ENCODE measurements around the gene ARF1. TPM values are rescaled to one million over a fixed set of nuclear protein-coding genes. Genes with fewer than 3 reads are reported as not detected.

Gene ARF1
- total and polyA plus RNA-seq, 2 of the 8 experiments (the other 6 are each of a cell fraction or from before 2014, with no cell fraction given) = 265 to 471 TPM

DNA sequence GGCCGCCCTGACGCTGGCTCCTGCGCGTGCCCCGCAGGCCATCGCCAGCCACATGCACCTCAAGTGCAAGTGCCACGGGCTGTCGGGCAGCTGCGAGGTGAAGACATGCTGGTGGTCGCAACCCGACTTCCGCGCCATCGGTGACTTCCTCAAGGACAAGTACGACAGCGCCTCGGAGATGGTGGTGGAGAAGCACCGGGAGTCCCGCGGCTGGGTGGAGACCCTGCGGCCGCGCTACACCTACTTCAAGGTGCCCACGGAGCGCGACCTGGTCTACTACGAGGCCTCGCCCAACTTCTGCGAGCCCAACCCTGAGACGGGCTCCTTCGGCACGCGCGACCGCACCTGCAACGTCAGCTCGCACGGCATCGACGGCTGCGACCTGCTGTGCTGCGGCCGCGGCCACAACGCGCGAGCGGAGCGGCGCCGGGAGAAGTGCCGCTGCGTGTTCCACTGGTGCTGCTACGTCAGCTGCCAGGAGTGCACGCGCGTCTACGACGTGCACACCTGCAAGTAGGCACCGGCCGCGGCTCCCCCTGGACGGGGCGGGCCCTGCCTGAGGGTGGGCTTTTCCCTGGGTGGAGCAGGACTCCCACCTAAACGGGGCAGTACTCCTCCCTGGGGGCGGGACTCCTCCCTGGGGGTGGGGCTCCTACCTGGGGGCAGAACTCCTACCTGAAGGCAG is 23.4 kb upstream of the ARF1 start:
- Histone ChIP-seq H3K18ac (ENCODE audit: extremely low read depth, low read length) (no peak overlapping the region), H2BK12ac (ENCODE audit: low read depth, low read length) (no peak overlapping the region), H4K8ac (ENCODE audit: extremely low read depth, insufficient read depth, low read length) (no peak overlapping the region; the same call in 1 of the 2 replicates), H3K23me2 (ENCODE audit: low read depth, low read length) (peaks cover 2% of the 10 kb centered on the region; the same call in 1 of the 2 replicates), H3K4me2 (ENCODE audit: insufficient read depth in 1 of 2, low read depth in 2 of 2, low read length in 2 of 2) (peak overlapping the region; percentile 65 to 94), H2BK5ac (ENCODE audit: low read depth, low read length) (no peak overlapping the region), H2AK5ac (ENCODE audit: low read depth, low read length) (no peak overlapping the region), H2BK120ac (replicated peaks; ENCODE audit: low read depth, low read length) (no peak overlapping the region), H3K23ac (ENCODE audit: insufficient read length) (no peak overlapping the region), H3K79me1 (ENCODE audit: low read depth, low read length) (no peaks in the 10 kb centered on the region), H3K4me3 (ENCODE audit: extremely low read depth in 1 of 4, insufficient read depth in 2 of 4, low read depth in 3 of 4, low read length in 4 of 4) (peak overlapping the region; percentile 14 to 74 (median 26); a peak in 5 of 8 replicates), H4K5ac (ENCODE audit: insufficient read length, low read depth, low read length) (no peak overlapping the region), H3K14ac (ENCODE audit: insufficient read length) (no peak overlapping the region), H4K20me1 (replicated peaks in 1 of 2; ENCODE audit: control insufficient read depth in 1 of 2, insufficient read depth in 2 of 2, low read length in 2 of 2) (no peaks in the 10 kb centered on the region), H2AFZ (ENCODE audit: low read length) (no peak overlapping the region), H2BK20ac (ENCODE audit: low read length) (no peak overlapping the region), H4K91ac (replicated peaks; ENCODE audit: insufficient read length, low read length) (no peak overlapping the region), H2BK15ac (ENCODE audit: low read length) (no peak overlapping the region), H3K9ac (replicated peaks in 1 of 4; ENCODE audit: extremely low read depth in 1 of 4, low read depth in 3 of 4, low read length in 3 of 4) (no peak overlapping the region), H3K56ac (replicated peaks; ENCODE audit: insufficient read length, low read depth, low read length) (no peak overlapping the region), H3K36me3 (ENCODE audit: control insufficient read depth in 2 of 4, insufficient read depth in 4 of 4, low read length in 3 of 4) (no peaks in the 10 kb centered on the region), H3K9me3 (ENCODE audit: insufficient read depth in 2 of 2, low read depth in 1 of 2, low read length in 1 of 2) (no peaks in the 10 kb centered on the region), H3K27ac (ENCODE audit: low read depth, low read length) (no peak overlapping the region), H3K4ac (replicated peaks; ENCODE audit: insufficient read length, low read depth, low read length) (no peak overlapping the region), H3K27me3 (replicated peaks in 1 of 4; ENCODE audit: control insufficient read depth in 3 of 4, extremely low read depth in 1 of 4, insufficient read depth in 3 of 4, low read length in 3 of 4) (peaks cover 19 to 73% (median 62%) of the 10 kb centered on the region in 4 experiments), H3K79me2 (ENCODE audit: control insufficient read depth in 1 of 2, insufficient read depth in 2 of 2, low read length in 2 of 2) (no peaks in the 10 kb centered on the region), H3K4me1 (replicated peaks in 1 of 4; ENCODE audit: control insufficient read depth in 3 of 4, insufficient read depth in 4 of 4, low read length in 3 of 4) (peaks cover 0 to 4% (median 2%) of the 10 kb centered on the region in 4 experiments; a peak in 3 of 7 replicates)
- POLR2A ChIA-PET (ENCODE audit: partially characterized antibody) = interaction anchor here (1.0 to 2.1 kb wide), 5 partner anchors 10 to 398 kb away, joined by 3 to 5 read pairs (median 4); partner anchors contain the start of gene WNT3A
- no peak for DNase-seq (ENCODE audit: low read depth in 1 of 2, low spot score in 2 of 2)
- 36% methylated on average over 33 of the region's 66 CpGs; no CpG with 5 or more reads in 1 of the 2 experiments for WGBS, 2 experiments (ENCODE audit: extremely low coverage in 1 of 2, insufficient coverage in 1 of 2, insufficient read length in 1 of 2, insufficient replicate concordance in 2 of 2, low coverage in 1 of 2, low lambda C conversion rate in 2 of 2, missing lambda C conversion rate in 1 of 2)
- CTCF ChIA-PET (ENCODE audit: partially characterized antibody) = interaction anchor here (0.7 to 14.1 kb wide), 5 partner anchors 14 to 57 kb away, joined by 3 to 197 read pairs (median 3); partner anchors contain the start of gene WNT3A
- FAIRE-seq = no peak
- TF ChIP-seq POLR2AphosphoS5 (IDR thresholded peaks at IDR 0.05; ENCODE audit: low read depth, low read length) (no peak), CBX5 (IDR thresholded peaks at IDR 0.05; ENCODE audit: low read depth, low read length) (no peak), SRF (IDR thresholded peaks at IDR 0.05; ENCODE audit: low read depth, low read length) (no peak)
